SJSA1 (cell line): Measurements from ENCODE around the gene MYCBP. TPM values are rescaled to one million over a fixed set of nuclear protein-coding genes. Genes with fewer than 3 reads are reported as not detected.

Experiments used
- DNase-seq, 2 experiments: peaks; one replicate each; pipeline ENCODE4 v3.0.0-alpha.2; 2015 to 2020; ENCODE audit warnings: low spot score in 2 of 2, low read depth in 1 of 2
- H3K27ac ChIP-seq: fragments of 250-450 bp; sonication (Bioruptor Pico); 2 replicates; pipeline ENCODE4 v1.5.1; 2020; ENCODE audit warnings: mild to moderate bottlenecking, moderate library complexity
- H3K27me3 ChIP-seq: fragments of 250-450 bp; sonication (Bioruptor Pico); replicated peaks from 2 replicates; pipeline ENCODE4 v1.5.1; 2020; ENCODE audit warnings: mild to moderate bottlenecking, moderate library complexity
- H3K36me3 ChIP-seq: fragments of 250-450 bp; sonication (Bioruptor Pico); 2 replicates; pipeline ENCODE4 v1.5.1; 2020; ENCODE audit warnings: mild to moderate bottlenecking
- H3K4me1 ChIP-seq: fragments of 250-450 bp; sonication (Bioruptor Pico); replicated peaks from 2 replicates; pipeline ENCODE4 v1.6.1; 2021; ENCODE audit warnings: mild to moderate bottlenecking
- H3K4me3 ChIP-seq: fragments of 250-450 bp; sonication (Bioruptor Pico); 2 replicates; pipeline ENCODE4 v1.5.1; 2020; ENCODE audit warnings: mild to moderate bottlenecking
- H3K9me3 ChIP-seq: fragments of 250-450 bp; sonication (Bioruptor Pico); replicated peaks from 2 replicates; pipeline ENCODE4 v1.5.1; 2020; ENCODE audit warnings: mild to moderate bottlenecking
- total RNA-seq: library from RNA; depleted of rRNA; stranded (reverse); fragments of >200 nt; shearing (Covaris generic); gene quantifications from 2 replicates; pipeline ENCODE4 v1.2.3, GENCODE V29; 2014

MYCBP gene
- total RNA-seq, 1 experiment from 2014 or later: 28.9 TPM

- H3K4me1 ChIP-seq: no peaks in the 10 kb centered on the region
- no peak overlapping the region for H3K27ac ChIP-seq
- no peak for DNase-seq
- H3K36me3 ChIP-seq: no peaks in the 10 kb centered on the region
- H3K4me3 ChIP-seq: no peak overlapping the region
- no peaks in the 10 kb centered on the region for H3K27me3 ChIP-seq
- H3K9me3 ChIP-seq: no peaks in the 10 kb centered on the region
Measured at GRCh38 chr1:38826886-38827285, 46.3 kb downstream of the MYCBP start.

DNA sequence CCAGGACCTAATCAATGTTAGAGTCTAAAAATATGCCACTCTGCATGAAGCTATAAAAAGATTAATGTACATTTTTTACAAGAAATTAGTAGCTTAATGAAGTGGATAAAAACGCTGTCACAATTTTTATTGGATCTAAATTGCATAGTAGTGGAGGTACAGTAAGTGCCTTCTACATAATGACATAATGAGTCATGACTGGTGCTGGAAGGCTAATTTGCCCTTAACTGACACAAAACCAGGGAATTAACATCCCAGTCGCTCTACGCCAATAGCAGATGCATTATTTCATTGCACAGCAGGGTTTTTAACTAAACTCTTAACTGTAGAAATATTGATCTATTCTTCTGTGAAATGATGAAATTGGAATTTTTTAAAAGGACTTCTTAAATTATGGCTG is 46.9 kb downstream of the MYCBP start:
- no peak for DNase-seq
- Histone ChIP-seq H3K9me3 (no peaks in the 10 kb centered on the region), H3K27ac (no peak overlapping the region), H3K27me3 (no peaks in the 10 kb centered on the region), H3K36me3 (no peaks in the 10 kb centered on the region), H3K4me1 (no peaks in the 10 kb centered on the region), H3K4me3 (no peak overlapping the region)

GRCh38 chr1:38820860-38821259 is 52.3 kb downstream of the MYCBP start:
- no peak overlapping the region for H3K27ac ChIP-seq
- H3K4me1 ChIP-seq: peaks cover 14% of the 10 kb centered on the region
- H3K36me3 ChIP-seq: no peaks in the 10 kb centered on the region
- no peak for DNase-seq
- H3K27me3 ChIP-seq: no peaks in the 10 kb centered on the region; the same call in 1 of the 2 replicates
- H3K4me3 ChIP-seq: no peak overlapping the region
- H3K9me3 ChIP-seq: peaks cover 11% of the 10 kb centered on the region

- no peaks in the 10 kb centered on the region for H3K36me3 ChIP-seq
- H3K4me1 ChIP-seq: peaks cover 14% of the 10 kb centered on the region
- peaks cover 11% of the 10 kb centered on the region for H3K9me3 ChIP-seq
- no peak overlapping the region for H3K27ac ChIP-seq
- DNase-seq: no peak
- no peak overlapping the region for H3K4me3 ChIP-seq
- no peaks in the 10 kb centered on the region; the same call in 1 of the 2 replicates for H3K27me3 ChIP-seq
Measured at GRCh38 chr1:38819516-38819915, 53.6 kb downstream of the MYCBP start.

DNA sequence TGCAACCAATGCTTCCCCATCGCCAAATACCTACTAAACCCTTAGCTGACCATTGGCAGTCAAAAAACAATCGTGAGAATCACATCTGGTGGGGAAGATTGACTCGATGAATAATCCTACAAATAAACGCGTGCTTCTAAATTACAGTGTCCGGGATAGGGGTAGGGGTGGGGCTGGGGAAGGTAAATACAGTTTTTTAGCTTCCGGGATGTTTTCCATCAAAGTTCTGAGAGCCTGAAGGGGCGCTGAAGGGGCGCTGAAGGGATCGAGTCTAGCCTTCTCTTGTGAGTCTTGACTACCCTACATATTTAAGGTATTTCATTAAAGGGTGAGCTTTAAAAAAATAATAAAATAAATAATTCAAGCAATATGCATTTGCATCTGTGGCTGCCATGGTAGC is 54.1 kb downstream of the MYCBP start:
- no peaks in the 10 kb centered on the region; the same call in 1 of the 2 replicates for H3K27me3 ChIP-seq
- H3K4me3 ChIP-seq: no peak overlapping the region
- H3K27ac ChIP-seq: no peak overlapping the region
- peaks cover 11% of the 10 kb centered on the region for H3K9me3 ChIP-seq
- no peaks in the 10 kb centered on the region for H3K36me3 ChIP-seq
- H3K4me1 ChIP-seq: peaks cover 14% of the 10 kb centered on the region
- DNase-seq: no peak

DNA sequence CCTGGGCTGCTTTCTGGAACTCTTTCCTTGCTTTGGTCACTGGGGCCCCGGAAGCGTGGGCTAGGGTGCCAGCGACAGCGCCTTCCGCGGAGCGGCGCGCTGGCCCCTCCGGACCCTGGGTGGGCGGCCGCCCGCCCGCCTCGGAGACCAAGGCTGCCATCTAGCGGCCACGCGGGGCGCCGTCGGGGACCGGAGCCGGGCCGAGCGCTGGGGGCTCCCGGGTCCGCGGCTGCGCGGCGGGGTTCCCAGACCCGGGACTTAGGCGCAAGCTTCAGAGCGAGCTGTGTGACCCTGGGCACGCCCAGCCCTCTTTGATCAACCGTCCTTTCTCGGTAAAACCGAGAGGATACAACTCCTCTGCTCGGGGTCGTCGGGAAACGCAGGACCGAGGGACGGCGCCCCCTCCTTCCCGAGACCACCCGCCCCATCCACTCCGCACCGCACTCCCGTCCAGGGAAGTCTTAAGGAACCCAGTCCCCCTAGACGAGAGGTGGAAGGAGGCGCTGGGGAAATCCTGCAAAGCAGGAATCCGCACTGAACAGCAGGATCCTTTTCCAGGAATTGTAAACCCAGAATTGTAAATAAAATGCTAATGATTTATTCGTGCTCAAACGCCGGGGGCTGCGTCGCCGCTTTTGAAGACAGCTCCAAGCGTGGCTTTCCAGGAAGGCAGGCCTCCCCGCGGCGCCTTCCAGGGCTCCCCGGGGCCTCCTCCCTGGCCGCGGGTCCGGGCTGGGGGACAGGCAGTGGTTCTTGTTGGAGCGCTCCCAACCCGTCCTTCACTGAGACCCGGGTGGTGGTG is 54.8 kb downstream of the MYCBP start:
- Histone ChIP-seq H3K9me3 (peaks cover 11% of the 10 kb centered on the region), H3K4me1 (peaks cover 14% of the 10 kb centered on the region), H3K27ac (no peak overlapping the region), H3K36me3 (no peaks in the 10 kb centered on the region), H3K4me3 (peak overlapping the region; percentile 31), H3K27me3 (no peaks in the 10 kb centered on the region; the same call in 1 of the 2 replicates)
- DNase-seq: peak; percentile 59 to 64

DNA sequence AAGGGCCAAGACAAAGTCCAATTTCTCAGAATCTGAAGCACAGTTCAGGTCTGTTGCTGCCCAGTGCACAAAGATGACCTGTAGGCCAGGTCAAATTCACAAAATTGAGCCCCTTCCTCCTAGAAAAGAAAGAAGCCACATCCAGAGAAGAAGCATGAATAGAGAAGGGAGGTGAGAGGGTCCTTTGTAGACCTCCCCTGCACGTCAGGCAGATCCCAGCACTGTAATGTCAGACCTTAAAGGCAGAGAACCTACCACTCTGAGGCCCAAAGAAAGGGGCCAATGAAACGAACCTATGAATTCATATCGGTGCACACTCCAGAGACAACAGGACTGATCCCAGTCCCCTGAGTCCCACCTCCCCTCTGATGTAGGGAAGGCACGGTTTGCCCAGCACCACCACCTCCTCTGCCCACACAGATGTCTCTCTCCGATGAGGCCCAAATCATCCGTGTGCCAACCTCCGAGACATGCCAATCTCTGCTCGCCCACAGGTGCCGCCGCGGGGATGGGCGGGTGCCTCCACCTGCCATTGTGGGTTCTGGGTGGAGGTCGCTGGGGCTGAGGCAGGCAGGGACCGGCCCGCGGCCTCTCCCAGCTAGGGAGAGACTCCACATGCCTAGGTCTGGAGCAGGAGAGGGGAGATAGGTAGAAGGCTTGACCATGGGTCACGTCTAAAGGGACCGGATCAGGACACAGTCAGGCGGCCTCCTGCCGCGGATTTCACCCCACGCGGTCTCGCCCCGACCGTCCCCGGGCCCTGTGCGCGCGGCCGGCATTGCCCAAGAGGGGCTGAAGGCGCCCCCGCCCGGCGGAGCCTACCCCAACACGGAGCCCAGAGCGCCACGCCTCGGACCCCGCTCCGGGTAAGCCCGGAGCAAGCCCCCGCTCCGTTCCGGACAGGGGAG is 55.6 kb downstream of the MYCBP start:
- DNase-seq: no peak
- Histone ChIP-seq H3K9me3 (peaks cover 13% of the 10 kb centered on the region), H3K4me1 (peaks cover 14% of the 10 kb centered on the region), H3K36me3 (no peaks in the 10 kb centered on the region), H3K27ac (no peak overlapping the region), H3K27me3 (no peaks in the 10 kb centered on the region; the same call in 1 of the 2 replicates), H3K4me3 (peak overlapping the region; percentile 31)

DNA sequence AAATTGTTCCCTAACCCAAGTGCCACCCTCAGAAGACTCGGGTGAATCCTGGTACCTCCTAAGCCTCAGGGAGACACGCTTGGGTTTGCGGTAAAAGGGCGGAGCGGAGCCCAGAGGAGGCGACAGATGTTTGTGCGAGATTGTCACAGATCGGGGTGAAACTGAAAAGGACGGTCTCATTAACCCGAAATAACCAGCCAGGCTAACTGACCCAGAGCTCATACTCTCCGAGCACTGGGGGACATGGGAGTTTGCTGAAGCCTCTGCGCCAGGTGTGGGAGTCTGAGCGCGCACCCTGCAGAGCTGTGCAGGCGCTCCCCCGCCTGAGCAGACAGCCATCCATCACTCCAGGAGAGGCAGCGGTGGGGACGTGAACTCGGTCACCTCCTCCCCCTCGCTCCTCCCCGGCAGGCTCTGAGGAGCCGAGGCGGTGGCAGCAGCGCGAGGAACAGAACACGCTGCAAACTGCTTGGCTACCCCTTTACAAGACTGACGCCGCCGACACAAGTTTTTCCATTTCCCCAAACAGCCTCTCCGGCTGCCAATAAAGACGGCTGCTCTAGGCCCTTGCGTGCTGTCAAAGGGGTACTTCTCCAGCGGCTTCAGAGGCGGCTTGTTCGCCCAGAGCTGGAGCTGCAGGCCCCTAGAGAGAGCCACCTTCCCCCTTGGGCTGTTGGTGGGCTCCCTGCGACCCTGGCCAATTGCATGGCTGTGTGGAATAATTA is 57.1 kb downstream of the MYCBP start:
- Histone ChIP-seq H3K27ac (no peak overlapping the region), H3K36me3 (no peaks in the 10 kb centered on the region), H3K4me3 (no peak overlapping the region), H3K9me3 (peaks cover 13% of the 10 kb centered on the region), H3K27me3 (no peaks in the 10 kb centered on the region; the same call in 1 of the 2 replicates), H3K4me1 (peaks cover 14% of the 10 kb centered on the region)
- DNase-seq: no peak

- peaks cover 14% of the 10 kb centered on the region for H3K4me1 ChIP-seq
- peaks cover 13% of the 10 kb centered on the region for H3K9me3 ChIP-seq
- no peak overlapping the region for H3K27ac ChIP-seq
- H3K27me3 ChIP-seq: no peaks in the 10 kb centered on the region
- DNase-seq: no peak
- no peaks in the 10 kb centered on the region for H3K36me3 ChIP-seq
- H3K4me3 ChIP-seq: no peak overlapping the region
Measured at GRCh38 chr1:38814984-38815464, 58.1 kb downstream of the MYCBP start.

- Histone ChIP-seq H3K9me3 (peaks cover 13% of the 10 kb centered on the region), H3K4me1 (peaks cover 14% of the 10 kb centered on the region), H3K27ac (no peak overlapping the region), H3K4me3 (no peak overlapping the region), H3K36me3 (no peaks in the 10 kb centered on the region), H3K27me3 (no peaks in the 10 kb centered on the region)
- no peak for DNase-seq
Measured at GRCh38 chr1:38814444-38814983, 58.6 kb downstream of the MYCBP start.

- Histone ChIP-seq H3K27me3 (no peaks in the 10 kb centered on the region), H3K9me3 (peaks cover 13% of the 10 kb centered on the region), H3K4me1 (peaks cover 5% of the 10 kb centered on the region), H3K4me3 (no peak overlapping the region), H3K36me3 (no peaks in the 10 kb centered on the region), H3K27ac (no peak overlapping the region)
- no peak for DNase-seq
Measured at GRCh38 chr1:38812981-38813380, 60.2 kb downstream of the MYCBP start.
